GM18520 (cell line): ENCODE data around the gene THADA.
"Not testable (repeated sequence)": the region's sequence is repeated elsewhere in the genome, so short reads cannot be mapped to it uniquely, and the experiment has no call there.

Experiments
- ATAC-seq: cut with Tn5 transposase; IDR thresholded peaks from one replicate; pipeline ENCODE4 v1.9.1; 2021; ENCODE audit not compliant: unreplicated experiment

The THADA gene

DNA sequence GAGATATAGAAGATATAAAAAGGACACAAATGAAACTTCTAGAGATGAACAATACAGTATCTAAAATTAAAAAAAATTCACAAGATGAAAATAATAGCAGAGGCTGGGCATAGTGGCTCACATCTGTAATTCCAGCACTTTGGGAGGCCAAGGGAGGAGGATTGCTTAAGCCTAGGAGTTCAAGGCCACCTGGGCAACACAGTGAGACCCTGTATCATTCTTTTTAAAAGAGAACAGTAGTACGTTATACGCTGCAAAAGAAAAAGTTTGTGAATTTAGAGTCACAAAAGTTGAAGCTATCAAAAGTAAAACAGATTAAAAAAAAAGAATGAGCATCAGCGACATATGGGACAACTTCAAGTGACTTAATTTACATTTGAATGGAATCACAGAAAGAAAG, 287.9 kb downstream of the THADA start:
- ATAC-seq, result no peak

DNA sequence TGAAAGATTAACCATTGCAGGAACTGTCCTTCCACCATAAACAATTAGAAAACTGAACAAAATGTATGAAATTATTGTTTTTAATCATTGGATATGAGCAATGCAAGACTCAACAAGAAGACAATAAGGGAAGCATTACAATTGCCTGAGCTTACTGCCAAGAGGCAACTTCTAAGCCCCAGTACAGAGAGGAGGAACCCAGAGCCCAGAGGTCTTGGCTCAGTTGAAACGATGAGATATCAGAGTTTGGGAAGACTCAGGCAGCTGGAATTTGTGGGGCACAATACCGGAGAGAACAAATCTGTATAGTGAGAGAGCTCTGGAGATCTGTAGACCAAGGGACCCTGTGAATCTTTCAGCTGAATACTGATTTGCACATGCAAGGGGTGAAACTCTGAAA, 288.8 kb downstream of the THADA start:
- no peak for ATAC-seq

DNA sequence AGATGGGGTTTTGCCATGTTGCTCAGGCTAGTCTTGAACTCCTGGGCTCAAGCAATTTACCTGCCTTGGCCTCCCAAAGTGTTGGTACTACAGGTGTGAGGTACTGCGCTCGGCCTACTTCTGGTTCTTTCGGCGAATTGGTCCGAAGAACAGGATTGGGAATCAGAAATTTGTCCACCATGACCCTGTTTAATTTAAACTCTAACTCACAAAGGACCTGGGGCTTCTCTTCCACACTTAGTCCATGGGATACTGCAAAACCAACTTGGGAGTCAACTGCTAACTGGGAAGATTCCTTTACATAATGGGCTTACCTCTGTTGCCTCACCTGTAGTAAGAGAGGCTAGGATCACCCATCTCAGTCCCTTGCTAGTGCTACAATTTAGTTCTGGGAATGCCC, 289.6 kb downstream of the THADA start:
- no peak for ATAC-seq

DNA sequence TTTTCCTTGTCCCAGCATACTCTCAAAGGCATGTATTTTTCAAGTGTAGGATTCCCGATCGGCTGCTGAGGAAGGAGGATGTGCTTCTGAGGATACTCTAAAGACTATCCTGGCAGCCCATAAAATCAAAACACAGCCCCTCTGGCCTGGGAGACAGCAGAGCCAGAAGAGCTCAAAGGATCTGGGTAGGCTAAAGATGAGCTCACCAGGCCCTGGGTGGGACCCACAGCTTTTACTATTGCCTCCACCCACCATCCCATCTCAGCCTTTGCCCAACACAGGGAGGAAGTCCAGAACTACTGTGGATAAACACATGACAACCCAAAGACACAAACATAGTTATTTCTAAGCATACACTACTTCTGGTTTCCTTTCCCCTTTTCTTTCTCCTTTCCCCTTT, 290.3 kb downstream of the THADA start:
- no peak for ATAC-seq

DNA sequence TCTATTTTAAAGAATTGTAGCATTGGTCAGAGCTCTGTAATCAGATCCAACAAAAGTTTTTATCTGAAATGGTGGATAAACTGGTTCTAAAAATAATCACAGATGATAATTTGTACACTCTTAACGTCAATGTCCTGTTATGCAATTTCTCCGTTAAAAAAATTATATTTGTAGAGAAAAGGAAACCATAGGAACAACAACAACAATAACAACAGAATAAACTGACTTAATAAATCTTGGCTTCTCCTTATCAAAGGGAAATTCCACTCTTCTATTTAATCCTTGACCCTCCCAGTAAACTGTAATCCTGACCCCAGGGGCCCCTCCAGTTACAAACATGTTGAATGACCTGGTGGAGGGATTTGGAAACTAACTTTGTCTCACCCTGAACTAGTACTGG, 290.8 kb downstream of the THADA start:
- no peak for ATAC-seq

DNA sequence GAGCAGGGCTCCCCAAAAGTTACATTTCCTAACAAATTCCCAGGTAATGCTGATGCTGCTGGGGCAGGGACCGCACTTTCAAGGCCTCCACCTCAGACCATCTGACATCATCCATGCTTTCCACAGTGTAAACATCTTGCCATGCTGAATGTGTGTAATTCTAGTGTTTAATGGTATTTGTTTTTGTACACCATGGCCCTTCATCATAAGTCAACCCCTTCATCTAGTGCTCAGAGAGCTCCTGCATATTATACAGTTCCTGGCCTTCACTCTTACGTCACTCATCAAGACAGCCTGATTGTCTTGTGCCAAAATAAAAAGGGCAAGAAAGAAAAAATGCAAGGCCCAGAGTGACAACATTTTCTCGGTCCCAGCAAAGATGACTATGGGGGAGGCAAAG, 291.9 kb downstream of the THADA start:
- no peak for ATAC-seq

DNA sequence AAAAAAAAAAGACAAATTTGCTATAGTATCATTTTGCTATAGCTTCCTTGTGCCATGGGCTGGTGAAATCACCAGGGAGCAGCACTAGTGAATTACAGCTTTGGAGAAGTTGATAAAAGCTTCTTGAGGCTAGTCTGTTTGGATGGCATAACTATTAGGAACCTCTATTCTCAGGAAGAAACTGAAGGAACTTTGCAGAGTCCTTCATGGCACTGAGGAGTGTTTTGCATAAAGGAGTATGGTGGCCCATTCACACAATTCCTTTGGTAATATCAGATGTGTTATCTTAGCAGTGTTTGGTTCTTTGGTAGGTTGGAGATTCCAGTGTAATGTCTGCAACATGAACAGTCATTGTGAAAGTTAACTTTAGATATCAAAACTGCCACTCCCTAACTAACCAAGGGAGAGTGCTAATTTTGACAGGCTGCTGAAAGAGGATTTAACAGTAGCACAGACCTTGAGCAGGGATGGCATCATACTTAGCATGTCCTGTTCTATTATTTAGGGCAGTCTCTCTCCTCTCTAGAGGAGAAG, 292.8 kb downstream of the THADA start:
- ATAC-seq, result no peak

DNA sequence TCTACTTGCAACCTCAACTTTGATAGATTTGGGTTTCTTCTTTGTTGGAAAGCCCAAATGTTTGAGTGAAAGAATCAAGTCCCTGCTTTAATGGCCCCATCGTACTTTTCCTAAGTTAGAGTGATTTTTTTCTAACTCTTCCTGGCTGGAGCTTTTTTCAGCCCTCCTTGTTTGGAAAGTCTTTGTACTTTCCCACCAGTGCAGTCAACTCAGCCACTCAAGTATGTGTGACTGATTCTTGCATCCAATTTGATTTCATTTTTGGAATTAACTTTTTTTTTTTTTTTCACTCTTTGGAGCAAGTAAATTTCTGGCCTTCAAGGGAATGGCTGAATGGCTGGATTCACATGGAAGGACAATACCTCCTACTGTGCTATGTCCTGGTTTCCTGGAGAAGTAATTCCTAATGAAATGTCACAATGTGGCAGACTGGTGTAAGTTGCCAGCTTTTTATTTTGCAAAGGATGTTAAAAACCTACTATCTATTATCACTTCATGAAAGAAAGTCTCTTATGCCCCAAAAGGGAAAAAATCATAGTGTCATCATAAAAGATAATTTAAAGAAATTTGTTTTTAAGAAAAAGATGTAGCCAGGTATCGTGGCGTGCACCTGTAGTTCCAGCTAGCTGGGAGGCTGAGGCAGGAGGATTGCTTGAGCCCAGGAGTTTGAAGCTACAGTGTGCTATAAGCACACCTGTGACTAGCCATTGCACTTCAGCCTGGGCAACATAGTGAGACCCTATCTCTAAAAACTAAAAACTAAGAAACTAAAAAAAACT, 293.5 kb downstream of the THADA start:
- no peak for ATAC-seq

DNA sequence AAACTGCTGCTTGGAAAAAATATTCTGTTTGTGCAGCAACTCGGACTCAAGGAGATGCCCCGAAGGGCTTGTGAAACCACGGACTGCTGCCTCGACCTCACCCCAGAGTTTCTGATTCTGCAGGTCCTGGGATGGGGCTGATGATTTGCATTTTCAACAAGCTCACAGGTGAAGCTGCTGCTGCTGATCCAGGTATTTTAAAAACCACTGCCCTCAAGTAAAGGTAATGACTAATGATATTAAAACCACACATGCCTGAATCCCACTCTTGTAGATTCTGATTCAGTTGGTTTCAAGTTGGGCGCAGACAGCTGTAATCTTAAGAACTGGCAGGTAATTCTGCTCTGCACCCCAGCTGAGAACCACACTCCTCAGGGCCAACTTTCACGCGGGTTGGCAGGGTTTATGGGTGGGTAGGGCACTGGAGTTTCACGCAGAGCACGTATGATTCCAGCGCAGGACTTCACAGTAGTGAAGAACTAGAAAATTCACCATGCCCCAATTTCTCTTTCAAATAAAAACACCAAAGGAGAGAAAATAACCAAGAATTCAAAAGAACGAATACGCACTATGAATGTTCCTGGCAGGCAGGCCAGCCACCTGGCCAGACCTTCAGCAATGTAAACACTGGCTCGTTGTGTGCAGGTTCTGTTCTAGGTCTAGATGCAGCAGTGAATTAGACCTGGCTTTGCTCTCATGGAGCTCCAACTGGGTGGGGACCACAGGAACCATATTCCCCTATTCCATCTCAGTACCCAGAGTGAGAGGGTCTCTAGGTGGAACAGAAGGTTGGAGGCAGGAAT, 294.9 kb downstream of the THADA start:
- ATAC-seq, result no peak

DNA sequence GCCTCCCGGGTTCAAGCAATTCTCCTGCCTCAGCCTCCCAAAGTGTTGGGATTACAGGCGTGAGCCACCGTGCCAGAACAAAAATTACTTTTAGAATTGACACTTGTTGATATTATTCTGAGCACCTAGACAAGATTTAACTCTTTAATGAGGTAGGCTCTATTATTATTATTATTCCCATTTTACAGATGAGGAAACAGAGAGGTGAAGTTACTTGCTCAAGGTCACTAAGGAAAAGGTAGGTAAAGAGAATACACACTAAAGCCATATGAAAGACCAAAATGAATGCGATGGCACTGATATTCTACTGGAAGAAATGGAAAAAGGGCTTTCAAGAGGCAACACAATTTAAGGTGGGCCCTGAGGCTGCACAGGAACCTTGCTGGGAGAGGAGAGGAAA, 295.6 kb downstream of the THADA start:
- ATAC-seq, result no peak

DNA sequence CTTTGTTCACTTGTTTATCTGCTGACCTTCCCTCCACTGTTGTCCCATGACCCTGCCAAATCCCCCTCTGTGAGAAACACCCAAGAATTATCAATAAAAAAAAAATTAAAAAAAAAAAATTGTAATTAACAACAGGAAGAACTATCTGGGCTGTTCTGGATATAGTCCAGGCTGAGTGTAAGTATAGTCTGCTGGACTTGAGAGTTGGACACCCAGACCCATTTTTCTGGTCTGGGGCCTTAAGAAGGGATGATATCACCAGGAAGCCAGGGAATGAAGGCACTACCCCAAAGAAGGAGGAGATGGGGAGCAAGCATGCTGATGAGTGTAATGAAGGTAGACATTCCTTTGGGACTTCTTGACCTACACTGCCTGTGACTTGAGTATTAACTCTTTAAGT, 297.3 kb downstream of the THADA start:
- no peak for ATAC-seq

DNA sequence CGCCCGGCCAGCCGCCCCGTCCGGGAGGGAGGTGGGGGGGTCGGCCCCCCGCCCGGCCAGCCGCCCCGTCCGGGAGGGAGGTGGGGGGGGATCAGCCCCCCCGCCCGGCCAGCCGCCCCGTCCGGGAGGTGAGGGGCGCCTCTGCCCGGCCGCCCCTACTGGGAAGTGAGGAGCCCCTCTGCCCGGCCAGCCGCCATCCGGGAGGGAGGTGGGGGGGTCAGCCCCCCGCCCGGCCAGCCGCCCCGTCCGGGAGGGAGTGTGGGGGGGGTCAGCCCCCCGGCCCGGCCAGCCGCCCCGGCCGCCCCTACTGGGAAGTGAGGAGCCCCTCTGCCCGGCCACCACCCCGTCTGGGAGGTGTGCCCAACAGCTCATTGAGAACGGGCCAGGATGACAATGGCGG, 298.1 kb downstream of the THADA start:
- not testable (repeated sequence) for ATAC-seq

DNA sequence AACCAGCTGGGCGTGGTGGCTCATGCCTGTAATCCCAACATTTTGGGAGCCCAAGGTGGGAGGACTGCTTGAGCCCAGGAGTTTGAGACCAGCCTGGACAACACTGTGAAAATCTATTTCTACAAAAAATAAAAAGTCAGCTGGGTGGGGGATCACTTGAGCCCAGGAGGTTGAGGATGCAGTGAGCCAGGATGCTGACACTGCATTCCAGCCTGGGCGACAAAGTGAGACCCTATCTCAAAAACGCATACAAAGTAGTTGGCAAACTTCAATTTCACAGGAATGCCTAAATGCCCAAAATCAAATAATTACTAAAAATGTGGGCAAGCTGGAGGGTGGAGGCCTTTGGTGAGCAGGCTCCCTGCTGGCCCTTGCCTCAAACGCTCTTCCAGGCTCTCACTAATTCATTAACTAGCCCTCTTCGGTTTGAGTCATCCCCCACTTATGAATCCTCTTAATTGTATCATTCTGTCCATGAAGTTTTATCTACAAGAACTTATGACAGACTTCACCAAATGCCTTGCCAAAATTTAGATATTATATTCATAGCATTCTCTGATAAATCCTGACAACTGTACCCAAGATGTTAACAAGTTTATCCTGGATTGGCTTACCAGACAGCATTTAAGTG, 300.8 kb downstream of the THADA start:
- ATAC-seq, result no peak

DNA sequence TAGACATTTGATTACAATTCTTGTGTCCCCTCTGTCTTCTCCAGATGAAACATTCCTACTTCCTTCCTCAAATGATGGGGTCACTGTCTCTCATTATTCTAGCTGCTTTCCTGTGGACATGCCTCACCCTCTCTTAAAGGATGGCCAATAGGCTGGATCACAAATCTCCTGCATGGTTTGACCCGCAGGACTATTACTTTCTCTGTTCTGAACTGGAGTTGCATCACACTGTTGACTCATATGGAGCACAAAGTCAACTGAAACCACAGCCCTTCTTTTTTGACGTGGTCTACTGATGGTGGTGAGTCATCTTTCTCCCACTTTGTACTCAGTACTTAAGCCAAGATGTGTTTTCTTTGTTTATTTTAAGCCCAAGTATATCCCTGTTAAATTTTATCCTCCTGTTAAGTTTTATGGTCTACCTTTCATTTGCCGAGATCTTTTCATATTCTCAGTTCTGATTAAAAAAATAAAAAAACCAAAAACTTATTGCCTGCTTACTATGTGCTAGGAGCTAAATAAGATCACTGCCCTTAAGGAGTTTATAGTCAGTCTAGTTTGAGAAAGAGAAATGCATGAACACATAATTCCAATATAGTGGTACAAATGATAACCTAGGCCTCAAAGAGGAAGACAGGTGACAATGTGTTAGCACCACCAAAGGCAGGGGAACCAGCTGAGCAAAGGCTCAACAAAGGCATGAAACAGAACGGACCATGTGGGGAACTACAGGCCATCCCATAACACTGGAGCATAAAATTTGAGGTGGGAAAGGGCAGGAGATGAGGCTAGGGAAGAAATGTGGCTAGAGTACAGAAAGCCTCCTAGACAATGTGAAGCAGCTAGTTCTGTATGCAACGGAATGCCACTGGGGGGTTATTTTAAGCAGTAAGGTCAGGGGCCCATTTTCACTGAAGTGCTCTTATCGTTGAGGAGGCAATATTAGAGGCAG, 301.8 kb downstream of the THADA start:
- ATAC-seq, result peak; percentile 99

DNA sequence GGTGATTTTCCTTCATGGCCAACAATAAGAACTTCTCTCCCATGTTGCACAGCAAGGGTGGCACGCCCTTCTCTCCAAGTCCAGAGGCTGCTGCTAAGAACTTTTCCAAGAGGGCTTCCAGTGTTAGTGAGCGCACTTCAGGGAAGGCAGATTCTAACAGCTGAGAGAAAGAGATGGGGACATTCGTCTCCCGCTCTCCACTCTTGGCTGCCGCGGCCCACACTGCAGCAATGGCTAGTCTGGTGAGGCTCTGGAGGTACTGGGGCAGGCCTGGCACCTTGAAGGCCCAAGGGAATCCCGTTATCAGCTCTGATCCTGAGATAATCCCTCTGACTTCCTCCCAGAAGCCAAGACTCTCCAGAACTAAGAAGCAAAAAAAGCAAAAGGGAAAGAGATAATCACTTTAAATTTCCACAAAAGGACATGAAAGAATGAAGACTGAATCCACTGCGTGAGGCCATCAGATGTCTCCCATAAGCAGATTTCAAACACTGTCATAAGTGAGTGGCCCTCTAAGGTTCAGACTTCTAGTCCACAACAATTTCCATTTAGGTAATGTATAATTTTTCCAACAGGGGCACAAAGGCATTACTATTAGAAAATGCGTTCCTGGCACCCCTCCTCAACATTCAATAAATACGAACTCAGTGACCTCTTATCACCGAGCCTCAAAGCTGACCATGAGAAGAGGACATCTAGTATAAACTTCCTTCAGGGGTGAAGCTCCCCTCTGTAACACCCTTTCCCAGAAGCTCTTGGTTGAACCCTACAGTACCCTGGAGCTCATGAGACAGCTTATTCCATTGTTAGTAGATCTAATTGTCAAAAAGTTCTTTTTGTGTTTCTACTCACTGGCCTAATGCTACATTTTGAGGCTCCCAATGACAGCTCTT, 302.7 kb downstream of the THADA start:
- no peak for ATAC-seq

DNA sequence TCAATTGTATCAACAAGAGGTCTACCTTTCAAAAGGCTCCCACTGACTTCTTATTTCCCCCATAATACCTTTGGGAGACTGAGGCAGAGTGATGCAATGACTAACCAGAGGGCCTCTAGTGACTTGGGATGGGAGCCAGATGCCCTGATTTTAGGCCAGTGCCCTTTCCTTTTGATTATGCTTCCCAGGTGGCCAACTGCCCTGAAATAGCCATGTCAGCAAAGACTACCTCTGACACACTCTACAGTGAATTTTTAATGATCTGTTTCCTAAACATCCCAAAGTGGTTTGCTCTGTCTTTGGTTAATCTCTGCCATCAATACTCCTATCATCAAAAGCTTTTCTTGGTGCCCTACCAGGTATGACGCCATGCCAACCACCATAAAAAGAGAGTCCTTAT, 303.5 kb downstream of the THADA start:
- no peak for ATAC-seq

DNA sequence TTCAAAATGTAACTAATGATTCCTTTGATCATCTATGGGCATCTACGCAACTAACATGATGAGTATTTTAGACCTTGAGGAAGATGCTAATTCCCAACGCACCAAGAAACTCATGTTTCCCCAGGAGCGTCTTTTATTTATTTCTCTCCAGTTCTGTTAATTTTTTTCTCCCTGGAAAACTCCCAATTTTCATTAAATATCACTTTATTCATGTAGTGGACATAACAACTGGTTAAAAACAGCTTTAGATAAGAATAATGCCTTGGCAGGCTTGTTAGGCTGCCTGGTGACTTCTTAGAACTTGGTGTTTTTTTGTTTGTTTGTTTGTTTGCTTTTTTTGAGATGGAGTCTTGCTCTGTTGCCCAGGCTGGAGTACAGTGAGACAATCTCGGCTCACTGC, 306.5 kb downstream of the THADA start:
- no peak for ATAC-seq

DNA sequence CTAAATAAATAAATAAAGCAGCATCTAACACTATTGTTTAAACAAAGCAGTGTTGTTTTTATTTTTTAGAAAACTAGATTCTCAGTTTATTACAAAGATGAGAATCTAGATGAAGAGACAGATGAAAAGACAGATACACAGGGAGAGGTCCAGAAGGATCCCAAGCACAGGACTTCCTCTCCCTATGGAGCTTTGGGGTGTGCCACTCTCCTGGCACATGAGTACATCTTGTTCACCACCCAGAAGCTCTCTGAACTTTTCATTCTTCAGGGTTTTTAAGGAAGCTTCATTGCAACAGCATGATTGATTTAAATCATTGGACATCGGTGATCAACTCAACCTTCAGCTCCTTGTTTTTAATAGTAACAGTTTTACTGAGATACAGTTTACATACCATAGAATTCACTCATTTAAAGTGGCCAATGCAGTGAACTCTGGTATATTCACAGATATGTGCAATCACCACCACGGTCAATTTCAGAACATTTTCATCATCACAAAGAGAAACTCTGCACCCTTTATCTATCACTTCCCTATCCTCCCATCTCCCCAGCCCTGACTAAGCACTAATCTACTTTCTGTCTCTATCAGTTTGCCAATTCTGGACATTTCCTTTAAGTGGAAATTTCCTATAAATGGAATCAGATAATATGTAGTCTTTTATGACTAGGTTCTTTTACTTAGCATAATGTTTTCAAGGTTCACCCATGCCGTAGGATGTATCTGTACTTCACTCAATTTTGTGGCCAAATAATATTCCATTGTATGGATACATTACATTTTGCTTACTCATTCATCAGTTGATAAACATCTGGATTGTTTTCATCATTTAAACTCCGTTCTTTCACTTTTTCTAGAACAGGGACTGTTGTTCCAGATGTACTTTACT, 307.2 kb downstream of the THADA start:
- ATAC-seq, result no peak

DNA sequence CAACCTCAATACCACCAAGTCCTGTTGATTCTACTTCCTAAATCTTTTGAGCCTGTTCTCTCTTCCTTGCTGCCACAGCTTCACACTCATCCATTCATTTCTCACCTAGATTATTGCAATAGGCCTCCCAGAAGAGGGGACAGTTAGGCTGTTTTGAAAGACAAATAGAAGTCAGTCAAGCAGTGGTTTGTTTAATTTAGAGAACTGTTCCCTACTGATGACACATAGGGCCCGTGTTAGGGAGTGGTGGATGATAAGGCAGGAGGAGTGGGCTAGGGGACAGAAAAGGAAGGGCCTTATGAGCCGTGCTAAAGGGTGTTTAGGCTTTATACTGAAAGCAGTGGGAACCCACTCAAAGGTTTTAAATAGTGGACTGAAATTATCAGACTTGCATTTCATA, 309.9 kb downstream of the THADA start:
- ATAC-seq, result no peak
